ENCODE measurements around the gene NEB. TPM values are rescaled to one million over a fixed set of nuclear protein-coding genes. Genes with fewer than 3 reads are reported as not detected.

Gene NEB
- total RNA-seq, 3 donors from 2014 or later (not counting 1 experiment from before 2014, with no cell fraction given), result 5.0 to 5.7 (median 5.4) TPM

DNA sequence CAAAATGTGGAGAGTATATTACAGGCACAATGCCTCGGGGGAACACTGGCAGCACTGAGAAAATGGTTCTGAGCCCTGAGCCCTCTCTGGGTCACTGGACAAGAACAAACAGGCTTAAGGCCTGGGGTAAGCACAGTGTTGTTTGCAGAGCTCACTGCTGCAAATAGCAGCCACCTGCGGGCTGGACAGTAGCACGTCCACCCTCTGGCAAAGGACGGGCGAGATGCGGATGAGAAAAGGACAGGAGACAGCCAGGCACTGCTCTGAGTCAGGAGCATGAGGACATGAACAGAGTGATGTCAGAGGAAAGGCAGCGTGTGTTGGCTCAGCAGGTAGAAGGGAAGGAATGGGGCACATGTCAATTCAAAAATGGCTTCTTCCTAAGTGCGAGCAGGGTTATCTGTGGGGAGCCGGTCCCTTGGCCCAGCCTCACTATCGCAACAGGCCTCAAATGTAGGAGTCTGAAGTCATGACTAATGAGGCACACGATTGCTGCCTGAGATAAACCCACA lies 25.9 kb upstream of the NEB start:
- ATAC-seq, result no peak
- DNase-seq, result no peak
- Mint-ChIP-seq H3K9me3 (no peaks in the 10 kb centered on the region), H3K4me1 (peaks cover 22 to 23% of the 10 kb centered on the region in 2 donors), H3K27me3 (ENCODE audit: low read depth in 2 of 2) (no peaks in the 10 kb centered on the region), H3K4me3 (no peak overlapping the region), H3K36me3 (no peaks in the 10 kb centered on the region), H3K27ac (no peak overlapping the region)
- 96% methylated on average over 10 of the region's 11 CpGs for WGBS (ENCODE audit: insufficient coverage)
- H3K9me3 ChIP-seq (ENCODE audit: control insufficient read depth, insufficient read depth, low read length), result no peaks in the 10 kb centered on the region
- H3K27me3 ChIP-seq (ENCODE audit: control insufficient read depth, insufficient read depth, low read length), result no peaks in the 10 kb centered on the region
- peaks cover 6% of the 10 kb centered on the region for H3K4me1 ChIP-seq (ENCODE audit: control insufficient read depth, insufficient read depth, low read length)
- no peak overlapping the region for H3K4me3 ChIP-seq (ENCODE audit: low read length)
- intact Hi-C loops (cut with micrococcal nuclease), result no loop called here
- H3K27ac ChIP-seq (ENCODE audit: low read length), result no peak overlapping the region
- H3K36me3 ChIP-seq (ENCODE audit: control insufficient read depth, insufficient read depth, low read length), result no peaks in the 10 kb centered on the region
- TF ChIP-seq, protein P1, sequence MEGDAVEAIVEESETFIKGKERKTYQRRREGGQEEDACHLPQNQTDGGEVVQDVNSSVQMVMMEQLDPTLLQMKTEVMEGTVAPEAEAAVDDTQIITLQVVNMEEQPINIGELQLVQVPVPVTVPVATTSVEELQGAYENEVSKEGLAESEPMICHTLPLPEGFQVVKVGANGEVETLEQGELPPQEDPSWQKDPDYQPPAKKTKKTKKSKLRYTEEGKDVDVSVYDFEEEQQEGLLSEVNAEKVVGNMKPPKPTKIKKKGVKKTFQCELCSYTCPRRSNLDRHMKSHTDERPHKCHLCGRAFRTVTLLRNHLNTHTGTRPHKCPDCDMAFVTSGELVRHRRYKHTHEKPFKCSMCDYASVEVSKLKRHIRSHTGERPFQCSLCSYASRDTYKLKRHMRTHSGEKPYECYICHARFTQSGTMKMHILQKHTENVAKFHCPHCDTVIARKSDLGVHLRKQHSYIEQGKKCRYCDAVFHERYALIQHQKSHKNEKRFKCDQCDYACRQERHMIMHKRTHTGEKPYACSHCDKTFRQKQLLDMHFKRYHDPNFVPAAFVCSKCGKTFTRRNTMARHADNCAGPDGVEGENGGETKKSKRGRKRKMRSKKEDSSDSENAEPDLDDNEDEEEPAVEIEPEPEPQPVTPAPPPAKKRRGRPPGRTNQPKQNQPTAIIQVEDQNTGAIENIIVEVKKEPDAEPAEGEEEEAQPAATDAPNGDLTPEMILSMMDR (IDR thresholded peaks at IDR 0.05), result no peak

DNA sequence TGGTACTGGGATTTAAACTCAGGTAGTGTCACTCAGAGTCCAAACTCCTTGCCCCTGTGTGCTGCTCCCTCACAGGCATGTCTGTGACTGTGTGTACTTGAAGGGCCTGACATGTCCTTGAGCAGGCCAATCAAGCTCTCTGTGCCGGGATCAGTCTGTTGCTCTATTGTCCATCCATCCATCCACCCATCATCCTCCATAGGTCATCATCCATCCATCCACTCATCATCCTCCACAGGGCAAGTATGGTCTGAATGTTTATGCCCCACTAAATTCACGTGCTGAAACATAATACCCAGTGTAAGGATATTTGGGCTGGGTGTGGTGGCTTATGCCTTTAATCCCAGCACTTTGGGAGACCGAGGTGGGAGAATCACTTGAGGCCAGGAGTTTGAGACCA lies 24.5 kb upstream of the NEB start:
- H3K4me3 ChIP-seq (ENCODE audit: low read length), result no peak overlapping the region
- no peaks in the 10 kb centered on the region for H3K27me3 Mint-ChIP-seq (ENCODE audit: low read depth in 2 of 2)
- peaks cover 2% of the 10 kb centered on the region for H3K4me1 ChIP-seq (ENCODE audit: control insufficient read depth, insufficient read depth, low read length)
- H3K36me3 ChIP-seq (ENCODE audit: control insufficient read depth, insufficient read depth, low read length), result no peaks in the 10 kb centered on the region
- no peak overlapping the region for H3K27ac Mint-ChIP-seq
- DNase-seq, result no peak
- H3K27ac ChIP-seq (ENCODE audit: low read length), result no peak overlapping the region
- H3K4me1 Mint-ChIP-seq, result peaks cover 8 to 9% of the 10 kb centered on the region in 2 donors
- no peaks in the 10 kb centered on the region for H3K27me3 ChIP-seq (ENCODE audit: control insufficient read depth, insufficient read depth, low read length)
- ATAC-seq, result no peak
- no peaks in the 10 kb centered on the region for H3K36me3 Mint-ChIP-seq
- WGBS (ENCODE audit: insufficient coverage), result 84% methylated on average over 3 of the region's 3 CpGs
- intact Hi-C loops (cut with micrococcal nuclease), result no loop called here
- H3K9me3 ChIP-seq (ENCODE audit: control insufficient read depth, insufficient read depth, low read length), result no peaks in the 10 kb centered on the region
- no peak overlapping the region for H3K4me3 Mint-ChIP-seq
- no peaks in the 10 kb centered on the region for H3K9me3 Mint-ChIP-seq
- TF ChIP-seq, protein P1 (IDR thresholded peaks at IDR 0.05), result no peak

DNA sequence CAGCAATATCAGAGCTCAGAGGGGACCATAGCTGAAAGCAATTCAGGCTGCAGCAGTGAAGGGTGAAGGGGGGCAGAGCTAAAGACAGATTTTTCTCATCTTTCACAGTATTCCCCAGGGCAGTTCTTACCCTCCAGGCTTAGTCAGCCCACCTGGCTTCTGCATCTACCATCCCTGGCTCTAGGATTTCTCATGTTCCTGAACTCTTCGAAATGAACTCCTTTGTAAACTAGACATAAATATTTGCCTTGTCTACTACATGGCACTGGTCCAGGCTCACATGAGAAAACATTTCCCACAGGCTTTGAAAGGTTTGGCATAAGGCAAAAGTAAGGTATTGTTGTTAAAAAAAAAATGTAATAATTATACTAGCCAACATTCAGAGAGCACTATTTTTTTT lies 23.6 kb upstream of the NEB start:
- WGBS (ENCODE audit: insufficient coverage), result 67% methylated on average over 1 of the region's 1 CpG
- DNase-seq (no peak), ATAC-seq (no peak)
- H3K36me3 Mint-ChIP-seq, result no peaks in the 10 kb centered on the region
- intact Hi-C loops (cut with micrococcal nuclease), result no loop called here
- no peak overlapping the region for H3K4me3 ChIP-seq (ENCODE audit: low read length)
- no peaks in the 10 kb centered on the region for H3K9me3 Mint-ChIP-seq
- H3K27ac Mint-ChIP-seq, result no peak overlapping the region
- no peaks in the 10 kb centered on the region for H3K27me3 Mint-ChIP-seq (ENCODE audit: low read depth in 2 of 2)
- TF ChIP-seq, protein P1 (IDR thresholded peaks at IDR 0.05), result no peak
- H3K4me3 Mint-ChIP-seq, result no peak overlapping the region
- no peaks in the 10 kb centered on the region for H3K9me3 ChIP-seq (ENCODE audit: control insufficient read depth, insufficient read depth, low read length)
- H3K4me1 Mint-ChIP-seq, result peaks cover 0 to 4% of the 10 kb centered on the region in 2 donors
- H3K27ac ChIP-seq (ENCODE audit: low read length), result no peak overlapping the region
- no peaks in the 10 kb centered on the region for H3K4me1 ChIP-seq (ENCODE audit: control insufficient read depth, insufficient read depth, low read length)
- no peaks in the 10 kb centered on the region for H3K36me3 ChIP-seq (ENCODE audit: control insufficient read depth, insufficient read depth, low read length)
- no peaks in the 10 kb centered on the region for H3K27me3 ChIP-seq (ENCODE audit: control insufficient read depth, insufficient read depth, low read length)

DNA sequence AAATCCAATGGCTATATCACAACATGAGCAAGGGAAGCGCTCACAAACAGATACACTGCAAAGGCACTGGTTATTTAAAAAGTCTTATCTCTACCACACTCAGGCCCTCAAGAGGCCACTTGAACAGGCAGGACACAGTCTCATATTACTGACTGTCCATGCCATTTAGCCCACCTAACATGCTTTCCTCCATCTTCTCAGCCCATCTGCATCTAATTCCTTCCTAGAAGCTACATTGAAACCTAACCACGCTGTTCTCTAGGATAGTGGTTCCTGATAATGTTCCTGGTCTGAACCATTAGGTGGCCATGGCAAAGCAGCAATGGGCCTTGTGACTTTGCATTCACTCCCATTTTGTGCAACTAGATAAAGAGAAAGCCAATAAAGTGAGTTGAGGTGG lies 22.5 kb upstream of the NEB start:
- Mint-ChIP-seq H3K36me3 (no peaks in the 10 kb centered on the region), H3K27ac (no peak overlapping the region), H3K4me3 (no peak overlapping the region), H3K9me3 (no peaks in the 10 kb centered on the region), H3K27me3 (ENCODE audit: low read depth in 2 of 2) (no peaks in the 10 kb centered on the region), H3K4me1 (peaks cover 0 to 4% of the 10 kb centered on the region in 2 donors)
- no peaks in the 10 kb centered on the region for H3K36me3 ChIP-seq (ENCODE audit: control insufficient read depth, insufficient read depth, low read length)
- ATAC-seq (no peak), DNase-seq (no peak)
- H3K4me1 ChIP-seq (ENCODE audit: control insufficient read depth, insufficient read depth, low read length), result no peaks in the 10 kb centered on the region
- H3K4me3 ChIP-seq (ENCODE audit: low read length), result no peak overlapping the region
- no peak overlapping the region for H3K27ac ChIP-seq (ENCODE audit: low read length)
- no peaks in the 10 kb centered on the region for H3K27me3 ChIP-seq (ENCODE audit: control insufficient read depth, insufficient read depth, low read length)
- no peaks in the 10 kb centered on the region for H3K9me3 ChIP-seq (ENCODE audit: control insufficient read depth, insufficient read depth, low read length)
- intact Hi-C loops (cut with micrococcal nuclease), result no loop called here
- TF ChIP-seq, protein P1 (IDR thresholded peaks at IDR 0.05), result no peak
- WGBS (ENCODE audit: insufficient coverage), result 97% methylated on average over 2 of the region's 2 CpGs
